ENCODE data around the gene GRHL1.

GRHL1 gene

GRCh38 chr2:9939587-9940485, 11.7 kb upstream of the GRHL1 start:
- no peak for TF ChIP-seq CTCF (IDR thresholded peaks at IDR 0.05; ENCODE audit: insufficient read depth, low read depth, low read length, missing control alignments)
- no peak overlapping the region for H3K4me3 ChIP-seq (ENCODE audit: low read length)
- DNase-seq (ENCODE audit: low read depth) = no peak

GRCh38 chr2:9941196-9941995, 10.1 kb upstream of the GRHL1 start:
- H3K4me3 ChIP-seq (ENCODE audit: low read length) = no peak overlapping the region
- no peak for TF ChIP-seq CTCF (IDR thresholded peaks at IDR 0.05; ENCODE audit: insufficient read depth, low read depth, low read length, missing control alignments)
- peak; percentile 93 for DNase-seq (ENCODE audit: low read depth)

GRCh38 chr2:9941996-9942390, 9.5 kb upstream of the GRHL1 start:
- no peak for TF ChIP-seq CTCF (IDR thresholded peaks at IDR 0.05; ENCODE audit: insufficient read depth, low read depth, low read length, missing control alignments)

GRCh38 chr2:9944330-9944758, 7.1 kb upstream of the GRHL1 start:
- TF ChIP-seq CTCF (IDR thresholded peaks at IDR 0.05; ENCODE audit: insufficient read depth, low read depth, low read length, missing control alignments) = no peak
- H3K4me3 ChIP-seq (ENCODE audit: low read length) = no peak overlapping the region
- peak; percentile 59 for DNase-seq (ENCODE audit: low read depth)

More at GRCh38 chr2:9941996-9942390, 9.5 kb upstream of the GRHL1 start:
- no peak for DNase-seq (ENCODE audit: low read depth)
- no peak overlapping the region for H3K4me3 ChIP-seq (ENCODE audit: low read length)

- no peak for DNase-seq (ENCODE audit: low read depth)
- TF ChIP-seq CTCF (IDR thresholded peaks at IDR 0.05; ENCODE audit: insufficient read depth, low read depth, low read length, missing control alignments) = no peak
- no peak overlapping the region for H3K4me3 ChIP-seq (ENCODE audit: low read length)
Measured at GRCh38 chr2:9945596-9945995, 5.9 kb upstream of the GRHL1 start.

- no peak overlapping the region for H3K4me3 ChIP-seq (ENCODE audit: low read length)
- DNase-seq (ENCODE audit: low read depth) = no peak
Measured at GRCh38 chr2:9946076-9946475, 5.4 kb upstream of the GRHL1 start.

More at GRCh38 chr2:9946076-9946475, 5.4 kb upstream of the GRHL1 start:
- TF ChIP-seq CTCF (IDR thresholded peaks at IDR 0.05; ENCODE audit: insufficient read depth, low read depth, low read length, missing control alignments) = no peak
